HG03097 (cell line): ENCODE measurements around the gene SLC25A22.

Experiments used
- ATAC-seq: cut with Tn5 transposase; IDR thresholded peaks from one replicate; pipeline ENCODE4 v1.9.1; 2021; ENCODE audit not compliant: unreplicated experiment, low FRiP score

Gene SLC25A22

GRCh38 chr11:776263-776560 lies 21.9 kb downstream of the SLC25A22 start:
- no peak for ATAC-seq

DNA sequence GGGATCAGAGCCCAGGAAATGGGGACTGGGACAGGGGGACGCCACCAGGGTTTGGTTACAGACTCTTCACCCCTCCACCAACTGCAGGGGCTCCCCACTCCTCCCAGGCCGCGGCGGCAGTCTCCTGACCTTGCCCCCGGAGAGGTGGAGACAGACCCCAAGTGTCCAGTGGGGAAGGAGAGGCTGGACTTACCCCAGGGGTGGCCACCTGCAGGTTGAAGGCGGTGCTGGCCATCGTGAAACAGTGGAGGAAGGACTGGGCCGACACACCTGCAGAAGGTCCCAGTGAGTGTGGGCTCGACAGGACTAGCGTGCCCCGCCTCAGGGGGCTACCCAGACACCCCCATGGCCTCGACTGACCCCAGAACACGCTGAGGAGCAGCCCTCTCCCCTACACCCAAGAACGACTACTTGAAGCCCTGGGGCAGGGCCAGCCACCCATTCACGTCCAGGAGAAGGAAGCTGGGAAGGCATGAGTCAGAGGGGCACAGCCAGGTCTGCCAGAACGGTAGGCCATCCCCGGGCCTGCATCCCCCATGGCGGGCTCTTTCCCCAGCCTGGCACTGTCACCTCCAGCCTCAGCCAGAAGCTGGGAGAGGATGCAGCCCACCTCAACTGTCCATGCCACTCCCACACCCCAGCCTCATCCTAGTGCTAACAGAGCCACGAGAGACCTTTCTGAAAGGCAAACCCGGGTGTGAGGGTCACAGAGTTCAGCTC lies 23.0 kb downstream of the SLC25A22 start:
- no peak for ATAC-seq

GRCh38 chr11:773830-774229 lies 24.3 kb downstream of the SLC25A22 start:
- no peak for ATAC-seq

GRCh38 chr11:773425-773824 lies 24.7 kb downstream of the SLC25A22 start:
- no peak for ATAC-seq

GRCh38 chr11:772429-773390 lies 25.4 kb downstream of the SLC25A22 start:
- no peak for ATAC-seq

- ATAC-seq: no peak
Observed at GRCh38 chr11:771617-772204, 26.4 kb downstream of the SLC25A22 start.

DNA sequence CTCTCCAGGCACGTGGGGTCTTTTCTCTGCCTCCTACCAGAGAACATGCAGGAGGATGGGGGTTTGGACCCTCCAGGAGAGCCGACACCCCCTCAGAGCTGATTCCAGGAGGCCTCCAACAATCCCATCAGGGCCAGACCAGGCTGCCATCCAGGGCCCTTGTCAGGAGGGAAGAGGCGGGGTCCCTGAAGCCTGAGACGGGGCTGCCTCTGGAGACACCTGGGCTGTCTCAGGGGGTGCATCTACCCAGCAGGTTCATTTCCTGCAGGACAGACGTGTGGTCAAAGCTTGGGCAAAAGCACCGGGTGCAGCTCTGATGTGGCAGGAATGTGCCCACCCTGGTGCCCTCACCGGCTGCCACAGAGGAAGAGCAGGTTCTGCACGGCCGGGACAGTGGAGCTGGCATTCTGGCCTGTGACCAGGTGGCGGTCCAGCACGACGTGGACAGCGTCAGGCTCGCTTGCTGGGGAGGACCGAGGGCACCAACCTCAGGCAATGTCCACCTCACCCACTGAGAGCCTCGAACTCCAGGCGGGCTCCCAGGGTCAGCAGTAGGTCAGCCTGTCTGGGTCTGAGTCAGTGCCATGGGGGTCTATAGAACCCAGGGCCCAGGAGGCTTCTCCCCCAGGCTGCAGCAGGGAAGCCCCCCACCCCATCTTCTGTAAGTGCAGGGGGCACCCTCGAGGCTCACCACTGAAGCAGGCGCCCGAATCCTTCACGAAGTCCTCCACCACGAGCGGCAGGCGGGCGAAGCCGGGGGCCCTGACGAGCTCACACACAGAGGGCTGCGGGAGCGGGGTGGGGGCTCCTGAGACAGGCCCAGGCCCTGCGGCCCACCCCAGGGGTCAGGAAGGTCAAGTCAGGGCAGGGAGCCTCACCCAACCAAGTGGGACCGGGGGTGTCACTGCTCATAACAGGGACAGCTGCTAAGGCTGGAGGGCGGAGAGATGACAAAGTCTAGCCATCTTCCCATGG lies 27.2 kb downstream of the SLC25A22 start:
- no peak for ATAC-seq

DNA sequence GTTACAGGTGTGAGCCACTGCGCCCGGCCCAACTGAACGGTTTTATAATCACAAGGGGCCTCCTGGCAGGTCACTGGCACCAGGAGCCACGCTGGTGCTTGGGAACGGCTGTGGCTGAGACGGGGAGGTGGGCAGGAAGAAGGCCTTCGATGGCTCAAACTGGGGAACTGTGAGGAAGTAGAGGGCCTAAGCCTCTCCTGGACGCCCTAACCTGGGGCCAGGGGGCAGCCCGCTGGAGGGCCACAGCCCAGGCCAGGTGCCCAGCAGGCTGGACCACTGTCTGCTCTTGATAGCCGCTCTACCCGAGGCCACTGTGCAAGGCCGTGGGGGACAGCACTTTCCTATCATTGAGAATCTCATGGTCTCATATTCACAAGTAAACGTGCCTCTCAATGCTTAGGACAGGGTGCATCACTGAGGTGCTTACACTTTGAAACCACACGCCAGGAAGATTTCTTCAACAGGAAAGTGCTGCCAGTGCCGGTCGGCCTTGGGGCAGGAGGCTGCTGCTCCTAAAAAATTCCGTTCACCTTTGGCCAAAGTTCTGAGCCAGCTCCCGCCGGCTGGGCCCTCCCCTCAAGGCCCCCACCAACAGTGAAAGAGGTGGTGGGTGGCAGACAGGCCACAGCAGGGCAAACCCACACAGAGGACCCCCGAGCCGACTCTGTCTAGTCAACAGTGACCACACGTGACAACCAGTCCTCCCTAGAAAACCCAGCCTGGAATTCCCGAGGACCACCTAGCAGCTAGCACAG lies 28.0 kb downstream of the SLC25A22 start:
- ATAC-seq: no peak

- no peak for ATAC-seq
Observed at GRCh38 chr11:767238-767637, 30.8 kb downstream of the SLC25A22 start.

GRCh38 chr11:766936-767210 lies 31.2 kb downstream of the SLC25A22 start:
- no peak for ATAC-seq

DNA sequence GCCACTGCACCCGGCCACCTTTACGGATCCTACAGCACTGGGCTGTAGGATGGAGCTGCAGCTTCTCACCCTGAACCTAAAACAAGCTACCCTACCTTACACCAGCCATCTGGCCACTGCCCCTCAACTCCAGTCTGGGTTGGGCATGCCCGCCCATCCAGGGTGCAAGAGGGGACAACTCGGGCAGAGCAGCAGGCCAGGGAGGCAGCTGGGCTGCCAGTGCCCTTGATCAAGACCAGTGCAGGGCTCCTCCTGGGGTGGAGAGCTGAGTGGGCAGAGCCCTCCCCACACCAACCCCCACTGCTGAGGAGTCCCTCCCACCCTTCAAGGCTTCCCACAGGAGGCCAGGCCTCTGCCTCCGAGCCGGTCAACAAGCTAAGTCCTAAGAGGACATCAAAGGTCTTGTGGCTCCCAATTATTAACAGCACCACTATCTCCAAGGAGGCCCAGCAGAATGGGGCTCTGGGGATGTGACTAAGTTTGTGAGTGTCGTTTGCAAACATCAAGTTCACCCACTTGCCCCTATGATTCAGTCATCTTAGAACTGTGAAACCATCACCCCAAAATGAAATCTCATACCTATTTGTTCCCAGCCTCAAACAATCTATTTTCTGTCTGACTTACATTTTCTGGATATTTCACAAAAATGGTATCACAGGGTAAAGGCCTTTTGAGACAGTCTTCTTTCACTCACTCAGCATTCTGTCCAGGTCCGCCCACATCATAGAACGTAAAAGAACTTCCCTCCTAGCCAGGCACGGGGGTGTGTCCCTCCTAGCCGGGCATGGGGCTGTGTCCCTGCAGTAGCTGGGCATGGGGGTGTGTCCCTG lies 31.8 kb downstream of the SLC25A22 start:
- no peak for ATAC-seq

- no peak for ATAC-seq
Observed at GRCh38 chr11:765802-766091, 32.3 kb downstream of the SLC25A22 start.

GRCh38 chr11:765025-765801 lies 32.9 kb downstream of the SLC25A22 start:
- no peak for ATAC-seq

DNA sequence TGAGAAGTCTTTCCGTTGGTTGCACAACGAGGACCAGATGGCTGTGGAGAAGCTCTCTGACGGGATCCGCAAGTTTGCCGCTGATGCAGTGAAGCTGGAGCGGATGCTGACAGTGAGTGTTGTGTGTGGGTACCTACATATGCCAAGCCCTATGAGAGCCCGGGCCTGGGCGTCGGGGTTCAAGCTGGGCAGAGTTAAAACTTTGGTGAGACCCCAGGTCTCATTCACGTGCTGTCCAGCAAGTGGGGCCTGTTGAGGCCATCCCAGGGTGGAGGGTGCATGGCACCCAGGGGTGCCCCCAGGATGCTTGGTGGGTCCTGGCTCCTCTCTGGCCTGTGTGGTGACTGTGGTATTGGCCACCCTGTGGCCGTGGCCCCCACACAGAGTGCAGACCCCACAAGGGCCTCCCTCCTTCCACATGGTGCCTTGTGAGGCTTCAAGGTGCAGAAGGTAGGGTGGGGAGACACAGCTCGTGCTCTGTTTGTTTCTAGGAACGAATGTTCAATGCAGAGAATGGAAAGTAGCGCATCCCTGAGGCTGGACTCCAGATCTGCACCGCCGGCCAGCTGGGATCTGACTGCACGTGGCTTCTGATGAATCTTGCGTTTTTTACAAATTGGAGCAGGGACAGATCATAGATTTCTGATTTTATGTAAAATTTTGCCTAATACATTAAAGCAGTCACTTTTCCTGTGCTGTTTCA lies 33.6 kb downstream of the SLC25A22 start:
- no peak for ATAC-seq

GRCh38 chr11:763549-764321 lies 34.3 kb downstream of the SLC25A22 start:
- ATAC-seq: no peak

- ATAC-seq: no peak
Observed at GRCh38 chr11:763073-763463, 35.0 kb downstream of the SLC25A22 start.

DNA sequence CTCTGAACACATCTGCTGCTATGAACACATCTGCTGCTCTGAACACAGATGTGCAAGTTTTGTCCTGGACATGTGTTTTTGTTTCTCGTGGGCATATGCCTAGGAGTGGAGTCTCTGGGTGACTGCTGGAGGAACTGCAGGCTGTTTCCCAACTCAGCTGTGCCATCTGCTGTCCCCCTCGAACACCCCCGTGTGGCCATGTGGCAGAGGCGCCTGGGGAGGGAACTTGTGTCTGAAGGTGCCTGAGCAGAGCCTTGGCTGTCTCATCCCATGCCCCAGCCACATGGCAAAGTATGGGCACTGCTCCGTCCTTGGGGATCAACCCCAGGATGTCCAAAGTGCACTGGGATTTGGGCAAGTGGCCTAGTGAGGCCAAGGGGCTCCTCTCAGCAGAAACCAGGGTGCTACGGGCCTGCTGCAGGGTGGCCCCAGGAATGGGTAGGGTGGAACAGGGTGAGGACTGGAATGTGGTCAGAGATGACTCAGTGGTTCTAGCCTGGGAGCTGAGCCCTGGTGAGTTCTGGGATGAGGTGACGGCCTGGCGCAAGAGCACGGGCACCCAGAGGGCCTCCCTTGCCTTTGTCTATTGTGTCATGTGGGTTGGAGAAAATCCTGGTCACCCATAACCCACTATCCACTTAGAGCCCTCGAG lies 35.5 kb downstream of the SLC25A22 start:
- ATAC-seq: no peak
